Stimulated activated CD4-positive, alpha-beta T cell treated with anti-CD3 and anti-CD28 coated beads, TNF-alpha, amount 100 ng/mL, for 1 hour (primary cell): ENCODE data around the gene MARCHF3.
"Not testable (repeated sequence)": the region's sequence is repeated elsewhere in the genome, so short reads cannot be mapped to it uniquely, and the experiment has no call there.

Source experiments
- DNase-seq, 3 donors: peaks; one replicate each; pipeline ENCODE4 v3.0.0-alpha.2; 2020; ENCODE audit warnings: low read depth in 3 of 3, low spot score in 1 of 3

Gene MARCHF3

GRCh38 chr5:126852841-126853271 lies 177.5 kb downstream of the MARCHF3 start:
- no peak for DNase-seq

- DNase-seq = no peak
Measured at GRCh38 chr5:126852091-126852571, 178.2 kb downstream of the MARCHF3 start.

- DNase-seq = no peak
Measured at GRCh38 chr5:126851501-126852011, 178.8 kb downstream of the MARCHF3 start.

- DNase-seq = no peak
Measured at GRCh38 chr5:126849101-126849678, 181.2 kb downstream of the MARCHF3 start.

- DNase-seq = no peak
Measured at GRCh38 chr5:126848253-126848652, 182.1 kb downstream of the MARCHF3 start.

- DNase-seq = no peak
Measured at GRCh38 chr5:126847826-126848251, 182.5 kb downstream of the MARCHF3 start.

GRCh38 chr5:126847456-126847820 lies 182.9 kb downstream of the MARCHF3 start:
- DNase-seq = no peak

- no peak for DNase-seq
Measured at GRCh38 chr5:126846744-126847455, 183.5 kb downstream of the MARCHF3 start.

- no peak for DNase-seq
Measured at GRCh38 chr5:126846344-126846743, 184.0 kb downstream of the MARCHF3 start.

- DNase-seq = peak in 2 of 3 donors; percentile 41 to 56
Measured at GRCh38 chr5:126845470-126846070, 184.8 kb downstream of the MARCHF3 start.

GRCh38 chr5:126843375-126843774 lies 187.0 kb downstream of the MARCHF3 start:
- not testable (repeated sequence) for DNase-seq

- not testable (repeated sequence) for DNase-seq
Measured at GRCh38 chr5:126839407-126839806, 191.0 kb downstream of the MARCHF3 start.

- no peak for DNase-seq
Measured at GRCh38 chr5:126837906-126838539, 192.3 kb downstream of the MARCHF3 start.

- DNase-seq = no peak
Measured at GRCh38 chr5:126837242-126837641, 193.1 kb downstream of the MARCHF3 start.

- no peak for DNase-seq
Measured at GRCh38 chr5:126836778-126837177, 193.6 kb downstream of the MARCHF3 start.

- DNase-seq = no peak
Measured at GRCh38 chr5:126831156-126831555, 199.2 kb downstream of the MARCHF3 start.

- DNase-seq = no peak
Measured at GRCh38 chr5:126830061-126830460, 200.3 kb downstream of the MARCHF3 start.

- no peak for DNase-seq
Measured at GRCh38 chr5:126829098-126829497, 201.3 kb downstream of the MARCHF3 start.

- no peak for DNase-seq
Measured at GRCh38 chr5:126826619-126827215, 203.6 kb downstream of the MARCHF3 start.

GRCh38 chr5:126819253-126819652 lies 211.1 kb downstream of the MARCHF3 start:
- no peak for DNase-seq

GRCh38 chr5:126818736-126819135 lies 211.6 kb downstream of the MARCHF3 start:
- no peak for DNase-seq
